Hepatocyte (in vitro differentiated cells): ENCODE results near the gene JDP2. TPM values are rescaled to one million over a fixed set of nuclear protein-coding genes. Genes with fewer than 3 reads are reported as not detected.

Source experiments
- DNase-seq: peaks from one replicate; pipeline ENCODE4 v3.0.0-alpha.2; 2016; ENCODE audit warnings: low spot score
- H2AFZ ChIP-seq: fragments of 200-600 bp; sonication (generic); 2 replicates; pipeline ENCODE4 v1.6.0; 2016; ENCODE audit warnings: antibody characterized with exemption, mild to moderate bottlenecking
- H3K27ac ChIP-seq: fragments of 200-600 bp; sonication (generic); 2 replicates; pipeline ENCODE4 v1.5.1; 2016; ENCODE audit warnings: mild to moderate bottlenecking
- H3K27me3 ChIP-seq: fragments of 200-600 bp; sonication (generic); 2 replicates; pipeline ENCODE4 v1.6.1; 2016
- H3K36me3 ChIP-seq: fragments of 200-600 bp; sonication (generic); replicated peaks from 2 replicates; pipeline ENCODE4 v1.5.1; 2016; ENCODE audit warnings: low read depth; ENCODE audit not compliant: insufficient read depth
- H3K4me1 ChIP-seq: fragments of 200-600 bp; sonication (generic); 2 replicates; pipeline ENCODE4 v1.5.1; 2016; ENCODE audit warnings: mild to moderate bottlenecking, moderate library complexity; ENCODE audit not compliant: insufficient read depth
- H3K4me2 ChIP-seq: fragments of 200-600 bp; sonication (generic); 2 replicates; pipeline ENCODE4 v1.6.0; 2016
- H3K4me3 ChIP-seq: fragments of 200-600 bp; sonication (generic); 2 replicates; pipeline ENCODE4 v1.5.1; 2016; ENCODE audit warnings: mild to moderate bottlenecking
- H3K79me2 ChIP-seq: fragments of 200-600 bp; sonication (generic); 2 replicates; pipeline ENCODE4 v1.6.0; 2017; ENCODE audit warnings: mild to moderate bottlenecking
- H3K9me2 ChIP-seq: fragments of 200-600 bp; sonication (generic); replicated peaks from 2 replicates; pipeline ENCODE4 v1.6.0; 2017; ENCODE audit warnings: mild to moderate bottlenecking; ENCODE audit not compliant: insufficient read depth
- H3K9me3 ChIP-seq: fragments of 200-600 bp; sonication (generic); 2 replicates; pipeline ENCODE4 v1.5.1; 2016; ENCODE audit warnings: low read depth, mild to moderate bottlenecking
- H4K20me1 ChIP-seq: fragments of 200-600 bp; sonication (generic); 2 replicates; pipeline ENCODE4 v1.6.0; 2016; ENCODE audit warnings: mild to moderate bottlenecking; ENCODE audit not compliant: insufficient read depth, poor library complexity, severe bottlenecking
- EZH2 ChIP-seq: fragments of 200-600 bp; sonication (generic); IDR thresholded peaks from 2 replicates; pipeline ENCODE4 v1.6.1; 2016; ENCODE audit warnings: antibody characterized with exemption, mild to moderate bottlenecking, borderline replicate concordance
- EZH2phosphoT487 ChIP-seq: fragments of 200-600 bp; sonication (generic); IDR thresholded peaks from one replicate; pipeline ENCODE4 v1.6.1; 2018; ENCODE audit warnings: antibody characterized with exemption, mild to moderate bottlenecking, low read depth, moderate library complexity; ENCODE audit not compliant: unreplicated experiment, severe bottlenecking
- WGBS: methylation state at CpG from one replicate; pipeline ENCODE4 v1.1.6; 2016; ENCODE audit warnings: low lambda C conversion rate; ENCODE audit errors: missing lambda C conversion rate; 5-methylcytosine and 5-hydroxymethylcytosine counted together
- polyA plus RNA-seq: library from polyadenylated mRNA; unstranded; fragments of >200 nt; fragmentation: Nextera tagmentation; extraction: Ambion mirVana; gene quantifications from 2 replicates; pipeline ENCODE4 v1.2.1, GENCODE V29; 2016
- total RNA-seq: library from RNA; depleted of rRNA; stranded (reverse); fragments of >200 nt; gene quantifications from 2 replicates; pipeline ENCODE4 v1.2.3, GENCODE V29; 2014
- TF ChIP-seq, protein P1 (sequence below): fragments of 200-600 bp; sonication (generic); IDR thresholded peaks from 2 replicates; pipeline ENCODE4 v1.5.1; 2016; ENCODE audit warnings: antibody characterized with exemption, mild to moderate bottlenecking; ENCODE audit not compliant: poor library complexity

JDP2 gene
- total and polyA plus RNA-seq, 2 experiments from 2014 or later = 68.9 to 85.4 TPM

DNA sequence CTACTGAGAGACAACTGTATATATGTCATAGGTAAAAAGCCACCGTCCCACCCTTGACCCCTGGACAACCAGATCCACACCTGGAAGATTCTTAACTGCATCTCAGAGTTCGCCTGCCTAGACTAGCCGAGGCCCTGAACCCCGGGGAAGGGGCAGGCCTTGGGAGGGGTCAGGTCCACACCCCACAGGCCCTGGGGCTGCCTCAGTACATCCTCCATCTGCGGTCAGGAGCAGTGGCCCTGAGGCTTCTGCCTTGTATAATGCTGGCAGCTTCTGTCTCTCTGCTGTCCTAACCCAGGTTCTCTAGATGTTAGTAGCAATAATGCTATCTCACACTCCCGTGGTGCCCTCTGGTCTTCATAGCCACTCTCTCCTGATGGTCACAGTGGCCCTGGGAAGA lies 36.8 kb downstream of the JDP2 start:
- TF ChIP-seq, protein P1, sequence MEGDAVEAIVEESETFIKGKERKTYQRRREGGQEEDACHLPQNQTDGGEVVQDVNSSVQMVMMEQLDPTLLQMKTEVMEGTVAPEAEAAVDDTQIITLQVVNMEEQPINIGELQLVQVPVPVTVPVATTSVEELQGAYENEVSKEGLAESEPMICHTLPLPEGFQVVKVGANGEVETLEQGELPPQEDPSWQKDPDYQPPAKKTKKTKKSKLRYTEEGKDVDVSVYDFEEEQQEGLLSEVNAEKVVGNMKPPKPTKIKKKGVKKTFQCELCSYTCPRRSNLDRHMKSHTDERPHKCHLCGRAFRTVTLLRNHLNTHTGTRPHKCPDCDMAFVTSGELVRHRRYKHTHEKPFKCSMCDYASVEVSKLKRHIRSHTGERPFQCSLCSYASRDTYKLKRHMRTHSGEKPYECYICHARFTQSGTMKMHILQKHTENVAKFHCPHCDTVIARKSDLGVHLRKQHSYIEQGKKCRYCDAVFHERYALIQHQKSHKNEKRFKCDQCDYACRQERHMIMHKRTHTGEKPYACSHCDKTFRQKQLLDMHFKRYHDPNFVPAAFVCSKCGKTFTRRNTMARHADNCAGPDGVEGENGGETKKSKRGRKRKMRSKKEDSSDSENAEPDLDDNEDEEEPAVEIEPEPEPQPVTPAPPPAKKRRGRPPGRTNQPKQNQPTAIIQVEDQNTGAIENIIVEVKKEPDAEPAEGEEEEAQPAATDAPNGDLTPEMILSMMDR = no peak
- TF ChIP-seq EZH2 (no peak), EZH2phosphoT487 (no peak)
- H3K4me3 ChIP-seq = no peak overlapping the region
- H3K4me2 ChIP-seq = no peak overlapping the region
- no peaks in the 10 kb centered on the region for H3K9me3 ChIP-seq
- no peaks in the 10 kb centered on the region for H3K4me1 ChIP-seq
- no peaks in the 10 kb centered on the region for H3K27me3 ChIP-seq
- no peak overlapping the region for H3K27ac ChIP-seq
- DNase-seq = no peak
- WGBS = 94% methylated on average over 6 of the region's 6 CpGs
- peaks cover 15% of the 10 kb centered on the region for H3K79me2 ChIP-seq
- H3K9me2 ChIP-seq = no peaks in the 10 kb centered on the region
- H3K36me3 ChIP-seq = no peaks in the 10 kb centered on the region
- H2AFZ ChIP-seq = no peak overlapping the region
- peaks cover 26% of the 10 kb centered on the region for H4K20me1 ChIP-seq

GRCh38 chr14:75467763-75468162 lies 39.9 kb downstream of the JDP2 start:
- Histone ChIP-seq H3K27me3 (no peaks in the 10 kb centered on the region), H3K9me2 (no peaks in the 10 kb centered on the region), H3K36me3 (no peaks in the 10 kb centered on the region), H3K79me2 (peaks cover 6% of the 10 kb centered on the region), H4K20me1 (peaks cover 16% of the 10 kb centered on the region), H3K4me3 (no peak overlapping the region), H3K9me3 (no peaks in the 10 kb centered on the region), H2AFZ (no peak overlapping the region), H3K27ac (no peak overlapping the region), H3K4me2 (no peak overlapping the region), H3K4me1 (no peaks in the 10 kb centered on the region)
- no peak for DNase-seq
- 93% methylated on average over 11 of the region's 11 CpGs for WGBS
- no peak for TF ChIP-seq EZH2
- TF ChIP-seq, protein P1 = no peak
- TF ChIP-seq EZH2phosphoT487 = no peak

DNA sequence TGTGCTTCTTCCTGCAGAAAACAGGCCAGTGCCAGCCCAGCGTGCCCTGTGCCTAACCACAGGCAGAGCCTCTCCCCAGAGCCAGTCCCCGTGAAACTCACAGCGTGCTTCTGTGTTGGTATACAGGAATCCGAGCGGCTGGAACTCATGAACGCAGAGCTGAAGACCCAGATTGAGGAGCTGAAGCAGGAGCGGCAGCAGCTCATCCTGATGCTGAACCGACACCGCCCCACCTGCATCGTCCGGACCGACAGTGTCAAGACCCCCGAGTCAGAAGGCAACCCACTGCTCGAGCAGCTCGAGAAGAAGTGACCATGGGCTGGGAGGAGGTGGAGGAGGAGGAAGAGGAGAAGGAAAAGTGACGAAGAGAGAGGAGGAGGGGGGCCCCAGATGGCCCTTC lies 41.3 kb downstream of the JDP2 start:
- 96% methylated on average over 16 of the region's 16 CpGs for WGBS
- no peaks in the 10 kb centered on the region for H3K9me2 ChIP-seq
- no peaks in the 10 kb centered on the region for H3K36me3 ChIP-seq
- H3K9me3 ChIP-seq = no peaks in the 10 kb centered on the region
- H2AFZ ChIP-seq = no peak overlapping the region
- H3K79me2 ChIP-seq = peaks cover 6% of the 10 kb centered on the region
- H4K20me1 ChIP-seq = peaks cover 14% of the 10 kb centered on the region
- no peaks in the 10 kb centered on the region for H3K27me3 ChIP-seq
- TF ChIP-seq EZH2phosphoT487 (no peak), EZH2 (no peak)
- TF ChIP-seq, protein P1 = no peak
- DNase-seq = no peak
- no peak overlapping the region for H3K27ac ChIP-seq
- H3K4me3 ChIP-seq = no peak overlapping the region
- H3K4me1 ChIP-seq = no peaks in the 10 kb centered on the region
- no peak overlapping the region for H3K4me2 ChIP-seq
